NCI-H1048 (cell line): Measurements from ENCODE around the gene GALNS.
"Not testable (repeated sequence)": the region's sequence is repeated elsewhere in the genome, so short reads cannot be mapped to it uniquely, and the experiment has no call there.

ENCODE experiments used
- DNase-seq: peaks from one replicate; lab custom pipeline; 2025; lab: John Stamatoyannopoulos, UW

Gene GALNS

DNA sequence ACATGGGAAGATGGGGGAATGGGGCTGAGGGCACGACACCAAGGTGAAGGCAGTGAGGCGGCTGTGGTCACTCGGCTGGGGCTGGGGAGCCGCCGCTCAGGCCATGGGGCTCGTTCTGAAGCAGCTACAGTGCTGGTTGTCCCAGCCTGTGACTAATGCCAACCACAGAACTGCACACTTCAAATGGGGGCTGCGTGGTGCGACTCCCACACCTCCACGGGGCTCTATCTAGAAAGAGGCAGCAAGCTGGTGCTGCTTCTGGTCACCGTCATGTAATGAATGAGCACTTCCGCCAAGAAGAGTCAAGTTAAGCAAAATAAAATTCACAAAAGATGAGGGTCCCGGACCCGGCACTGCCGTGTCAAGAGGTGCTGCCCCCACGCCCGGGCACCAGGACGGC lies 20.0 kb downstream of the GALNS start:
- no peak for DNase-seq

DNA sequence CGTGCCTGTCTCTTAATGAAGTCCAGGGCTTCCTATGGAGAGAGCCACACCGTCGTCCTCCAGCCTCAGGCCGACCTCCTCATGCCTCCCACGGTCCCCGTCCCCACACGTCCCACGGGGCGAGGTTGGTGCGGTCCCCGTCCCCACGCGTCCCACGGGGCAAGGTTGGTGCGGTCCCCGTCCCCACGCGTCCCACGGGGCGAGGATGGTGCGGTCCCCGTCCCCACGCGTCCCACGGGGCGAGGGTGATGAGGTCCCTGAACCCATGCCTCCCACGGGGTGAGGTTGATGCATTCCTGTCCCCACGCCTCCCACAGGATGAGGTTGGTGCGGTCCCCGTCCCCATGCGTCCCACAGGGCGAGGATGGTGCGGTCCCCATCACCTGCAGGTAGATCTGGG lies 20.9 kb downstream of the GALNS start:
- no peak for DNase-seq

DNA sequence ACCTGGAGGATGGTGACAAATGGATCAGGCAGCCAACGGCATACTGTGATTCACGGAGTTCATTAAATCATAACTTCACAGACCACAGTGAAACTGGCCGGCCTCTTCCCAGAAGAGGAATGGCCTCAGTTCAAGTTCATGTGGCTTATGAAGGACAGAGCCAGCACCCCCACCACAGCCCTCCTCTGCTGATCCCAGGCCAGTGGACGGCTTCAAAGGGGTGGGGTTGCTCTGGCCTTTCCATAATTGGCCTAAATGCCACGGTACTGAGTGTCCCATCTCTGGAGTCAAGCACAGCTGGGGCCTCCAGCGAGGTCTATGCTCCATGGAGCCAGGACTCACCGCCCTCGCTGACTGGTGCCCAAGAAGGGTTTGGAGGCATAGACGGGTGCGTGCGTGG lies 21.4 kb downstream of the GALNS start:
- DNase-seq, result no peak

DNA sequence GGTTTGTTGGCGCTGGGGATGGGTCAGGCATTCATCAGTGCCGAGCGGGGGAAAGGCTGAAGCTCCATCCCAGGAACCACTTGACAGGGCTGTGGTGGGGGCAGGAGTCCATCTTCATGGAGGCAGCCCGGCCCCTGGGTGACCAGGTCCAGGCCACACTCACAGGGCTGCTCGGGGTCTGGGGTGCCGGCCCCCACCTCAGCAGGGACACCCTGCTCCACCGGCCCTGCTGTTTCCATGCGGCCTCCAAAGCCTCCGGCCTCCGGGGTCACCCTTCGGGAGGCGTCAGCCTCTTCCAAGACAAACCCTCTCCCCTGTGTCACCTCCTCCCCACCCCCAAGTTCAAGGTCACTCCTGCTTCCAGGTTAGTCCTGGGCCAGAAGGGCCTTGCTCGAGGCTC lies 22.1 kb downstream of the GALNS start:
- DNase-seq, result no peak

DNA sequence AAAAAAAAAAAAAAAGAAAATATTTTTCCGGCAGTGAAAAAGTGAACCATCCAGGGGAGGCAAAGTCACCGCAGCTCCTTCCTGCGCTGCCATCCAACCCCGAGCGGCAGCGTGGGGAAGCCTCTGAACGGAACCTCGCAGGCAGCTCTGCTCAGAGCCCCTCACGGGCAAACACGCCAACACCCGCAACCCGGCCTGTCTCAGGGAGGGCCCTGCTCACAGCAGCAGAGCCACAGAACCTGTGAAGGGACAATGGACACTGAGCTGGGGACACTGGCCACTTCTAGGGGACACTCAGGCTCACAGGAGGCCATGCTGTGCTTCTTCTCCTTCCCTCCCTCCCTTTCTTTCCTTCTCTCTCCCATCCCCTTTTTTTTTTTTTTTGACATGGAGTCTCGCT lies 23.7 kb downstream of the GALNS start:
- no peak for DNase-seq

DNA sequence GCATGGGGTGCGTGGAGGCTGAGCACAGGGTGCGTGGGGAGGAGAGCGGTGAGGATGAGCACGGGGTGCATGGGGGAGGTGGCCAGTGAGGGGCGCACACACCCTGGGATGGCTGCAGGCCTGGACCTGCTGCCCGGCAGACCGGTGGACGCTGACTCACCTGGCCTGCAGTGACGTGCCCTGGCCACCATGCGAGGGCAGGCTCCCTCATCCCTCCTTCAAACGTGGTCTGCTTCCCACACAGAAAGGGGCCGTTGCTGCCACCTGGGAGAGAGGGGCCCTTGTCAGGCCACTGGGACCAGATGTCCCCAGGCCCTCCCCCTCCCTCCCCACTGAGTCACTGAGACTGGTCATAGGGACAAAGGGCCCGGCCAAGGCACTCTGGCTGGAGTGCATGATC lies 24.9 kb downstream of the GALNS start:
- DNase-seq, result no peak

DNA sequence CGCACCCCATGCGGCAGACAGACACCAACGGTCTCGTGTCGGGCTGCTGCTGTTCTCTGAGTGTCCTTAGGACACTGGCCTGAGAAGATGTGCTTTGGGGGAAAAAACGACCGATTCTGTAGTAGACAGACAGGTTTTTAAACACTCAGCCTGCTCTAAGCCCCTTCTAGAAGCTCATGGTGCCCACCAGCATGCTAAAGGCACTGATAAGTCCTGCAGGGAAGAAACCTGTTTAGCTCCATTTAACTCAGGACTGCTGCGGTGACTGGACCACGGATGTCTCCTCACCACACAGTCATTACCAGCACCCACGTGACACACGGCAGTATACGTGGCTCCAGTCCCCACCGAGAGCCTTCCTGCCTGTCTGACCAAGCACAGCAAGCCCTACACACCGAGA lies 26.0 kb downstream of the GALNS start:
- DNase-seq, result no peak

DNA sequence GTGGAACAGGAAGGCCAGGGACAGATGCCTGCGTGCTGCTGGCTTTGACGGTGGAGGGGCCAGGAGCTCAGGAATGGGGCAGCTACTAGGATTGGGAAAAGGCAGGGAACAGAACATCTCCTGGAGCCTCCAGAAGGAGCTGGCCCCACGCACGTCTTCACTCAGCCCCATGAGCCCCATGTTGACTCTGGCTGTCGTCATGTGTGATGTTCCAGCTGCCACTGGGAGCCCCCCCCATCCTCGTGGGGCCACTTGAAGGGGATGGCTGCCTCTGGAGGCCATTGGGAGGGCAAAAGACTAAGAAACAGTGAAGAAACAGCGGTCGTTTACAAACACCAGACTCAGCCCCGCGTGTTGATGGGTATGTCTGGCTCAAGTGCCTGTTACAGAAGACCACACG lies 26.5 kb downstream of the GALNS start:
- DNase-seq, result no peak

DNA sequence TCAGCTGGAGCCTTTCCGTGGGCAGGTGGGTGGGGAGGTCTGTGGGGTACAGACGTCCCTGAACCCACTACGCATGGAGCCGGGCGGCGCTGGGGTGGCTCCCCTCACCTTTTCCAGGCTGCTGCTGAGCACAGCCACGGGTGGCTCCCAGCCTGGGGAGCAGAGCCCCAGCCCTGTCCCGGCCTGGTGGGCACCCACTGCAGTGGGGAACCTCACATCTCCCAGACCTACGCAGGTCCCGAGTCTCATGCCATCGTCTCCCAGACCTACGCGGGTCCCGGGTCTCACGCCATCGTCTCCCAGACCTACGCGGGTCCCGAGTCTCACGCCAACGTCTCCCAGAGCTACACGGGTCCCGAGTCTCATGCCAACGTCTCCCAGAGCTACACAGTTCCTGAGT lies 28.0 kb downstream of the GALNS start:
- no peak for DNase-seq

DNA sequence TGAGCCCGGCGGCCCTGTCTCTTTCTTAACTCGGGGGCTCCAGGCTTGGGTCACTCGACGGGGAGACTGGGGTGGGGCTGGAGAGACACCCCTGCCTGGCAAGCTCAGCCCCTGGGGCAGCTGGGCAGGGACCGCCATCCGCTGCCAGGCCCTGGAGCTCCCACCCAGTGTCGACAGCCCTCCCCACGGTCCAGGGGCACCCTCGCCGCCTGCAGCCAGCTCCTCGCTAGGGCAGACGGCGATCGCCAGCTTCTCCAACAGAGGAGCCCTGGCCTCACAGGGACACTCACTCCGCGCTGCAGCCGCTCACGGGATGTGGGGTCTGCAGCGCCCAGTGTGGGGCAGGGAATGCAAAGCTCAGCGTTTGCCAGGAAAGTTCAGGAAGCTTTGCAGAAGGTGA lies 29.0 kb downstream of the GALNS start:
- DNase-seq, result no peak

DNA sequence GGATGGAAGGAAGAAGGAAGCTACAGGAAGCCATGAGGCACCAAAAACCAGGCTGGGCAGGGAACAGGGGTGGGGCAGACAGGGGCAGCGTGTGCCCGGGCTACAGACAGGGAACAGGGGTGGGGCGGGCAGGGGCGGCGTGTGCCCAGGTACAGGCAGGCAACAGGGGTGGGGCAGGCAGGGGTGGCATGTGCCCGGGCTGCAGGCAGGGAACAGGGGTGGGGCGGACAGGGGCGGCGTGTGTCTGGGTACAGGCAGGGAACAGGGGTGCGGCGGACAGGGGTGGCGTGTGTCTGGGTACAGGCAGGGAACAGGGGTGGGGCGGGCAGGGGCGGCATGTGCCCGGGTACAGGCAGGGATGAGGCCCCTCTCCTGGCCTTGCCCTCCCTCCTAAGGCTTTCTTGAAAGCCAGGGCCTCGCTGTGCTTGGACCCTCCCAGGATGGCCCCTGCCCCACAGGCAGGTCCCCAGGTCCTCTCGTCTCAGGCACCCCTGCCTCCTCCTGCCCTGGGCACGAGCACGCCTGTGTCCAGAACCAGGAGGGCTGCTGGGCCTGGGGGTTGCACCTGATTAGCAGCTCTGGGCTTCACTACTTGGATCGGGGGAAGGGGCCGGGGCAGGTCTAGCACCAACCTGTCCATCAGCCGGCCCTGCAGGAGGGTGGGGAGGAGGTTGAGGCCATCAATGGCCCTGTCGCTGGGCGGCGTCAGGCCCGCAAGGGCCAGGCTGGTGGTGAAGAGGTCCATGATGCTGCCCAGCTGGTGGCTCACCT lies 30.5 kb downstream of the GALNS start:
- no peak for DNase-seq

DNA sequence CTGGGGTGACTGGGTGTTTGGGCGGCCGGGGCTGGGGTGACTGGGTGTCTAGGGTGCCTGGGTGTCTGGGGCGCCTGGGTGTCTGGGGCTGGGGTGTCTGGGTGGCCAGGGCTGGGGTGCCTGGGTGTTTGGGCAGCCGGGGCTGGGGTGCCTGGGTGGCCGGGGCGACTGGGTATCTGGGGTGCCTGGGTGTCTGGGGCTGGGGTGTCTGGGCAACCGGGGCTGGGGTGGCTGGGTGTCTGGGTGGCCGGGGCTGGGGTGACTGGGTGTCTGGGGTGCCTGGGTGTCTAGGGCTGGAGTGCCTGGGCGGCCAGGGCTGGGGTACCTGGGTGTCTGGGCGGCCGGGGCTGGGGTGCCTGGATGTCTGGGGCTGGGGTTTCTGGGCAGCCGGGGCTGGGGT lies 31.6 kb downstream of the GALNS start:
- DNase-seq, result no peak

DNA sequence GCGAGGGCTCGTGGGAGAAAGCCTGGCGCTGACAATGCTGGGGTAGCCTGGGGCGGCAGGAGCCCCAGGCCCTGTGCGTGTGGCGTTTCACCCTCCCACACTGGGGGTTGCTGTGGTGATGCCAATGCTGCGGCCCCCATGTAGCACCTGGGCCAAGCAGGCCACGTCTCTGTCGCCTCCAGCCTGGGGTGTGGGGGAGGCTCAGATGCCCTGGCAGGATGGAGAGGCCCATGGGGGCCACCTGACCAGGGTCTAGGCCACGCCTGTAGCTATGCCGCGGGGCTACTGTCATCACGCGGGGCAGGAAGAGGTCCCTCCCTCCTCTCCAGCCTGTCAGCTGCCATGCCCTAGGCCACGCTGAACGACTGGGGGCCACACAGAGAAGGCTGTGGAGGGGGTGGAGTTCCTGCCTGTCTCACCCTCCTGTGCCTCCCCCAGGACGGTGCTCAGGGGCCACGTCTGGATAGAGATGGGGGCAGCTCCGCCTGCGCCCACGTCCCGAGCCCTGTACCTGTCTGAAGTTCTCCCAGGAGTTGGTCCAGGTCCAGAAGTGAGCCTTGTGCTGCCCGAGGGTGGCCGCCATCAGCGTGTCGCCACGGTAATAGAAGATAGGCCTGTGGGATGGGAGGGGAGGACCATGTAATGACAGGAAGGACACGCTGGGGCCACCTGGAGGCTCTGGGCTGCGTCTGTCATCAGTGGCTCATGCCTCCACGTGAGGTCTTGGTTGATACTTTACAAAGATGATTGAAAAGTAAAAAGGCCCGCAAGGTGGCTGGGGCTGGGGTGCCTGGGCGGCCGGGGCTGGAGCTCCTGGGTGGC lies 32.3 kb downstream of the GALNS start:
- DNase-seq, result no peak

DNA sequence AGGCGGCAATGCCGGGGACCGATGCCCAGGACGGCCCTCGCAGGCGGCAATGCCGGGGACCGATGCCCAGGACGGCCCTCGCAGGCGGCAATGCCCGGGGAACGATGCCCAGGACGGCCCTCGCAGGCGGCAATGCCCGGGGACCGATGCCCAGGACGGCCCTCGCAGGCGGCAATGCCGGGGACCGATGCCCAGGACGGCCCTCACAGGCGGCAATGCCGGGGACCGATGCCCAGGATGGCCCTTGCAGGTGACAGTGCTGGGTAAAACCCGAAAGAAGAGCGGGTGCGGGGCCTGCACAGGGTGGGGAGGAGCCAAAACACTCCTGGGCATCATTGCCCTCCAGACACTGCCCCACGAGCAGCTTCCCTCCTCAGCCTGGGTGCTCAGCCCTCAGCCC lies 33.1 kb downstream of the GALNS start:
- not testable (repeated sequence) for DNase-seq

DNA sequence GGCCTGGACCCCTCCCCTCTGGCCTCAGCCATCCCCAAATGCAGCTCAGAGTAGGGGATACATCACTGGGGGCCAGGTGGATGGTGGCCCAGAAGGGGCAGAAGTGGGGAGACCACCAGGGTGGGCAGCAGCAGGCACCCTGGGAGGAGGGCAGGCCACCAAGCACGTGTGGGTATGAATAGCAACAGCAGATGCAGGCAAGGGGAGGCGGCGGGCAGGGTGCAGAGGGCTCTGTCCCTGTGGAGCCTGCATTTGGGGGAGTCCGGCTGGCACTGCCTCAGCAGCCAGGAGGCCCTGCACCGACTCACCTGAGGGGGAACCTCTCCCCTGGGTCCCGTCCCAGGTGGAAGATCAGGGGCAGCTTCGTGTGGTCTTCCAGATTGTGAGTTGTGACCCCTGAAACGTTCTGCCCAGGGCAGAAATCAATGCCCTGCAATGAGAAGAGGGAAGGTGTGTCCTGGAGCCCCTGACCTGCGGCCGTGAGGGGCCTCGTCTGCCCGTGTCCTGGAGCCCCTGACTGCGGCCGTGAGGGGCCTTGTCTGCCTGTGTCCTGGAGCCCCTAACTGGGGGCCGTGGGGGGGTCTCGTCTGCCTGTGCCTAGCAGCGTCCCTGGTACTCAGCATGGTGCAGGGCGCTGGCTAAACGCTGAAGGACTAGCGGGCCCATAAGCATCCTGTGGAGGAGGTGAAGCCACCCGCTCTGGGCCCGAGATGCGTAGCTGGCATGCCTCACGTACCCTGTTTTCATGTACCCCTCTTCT lies 34.3 kb downstream of the GALNS start:
- no peak for DNase-seq

DNA sequence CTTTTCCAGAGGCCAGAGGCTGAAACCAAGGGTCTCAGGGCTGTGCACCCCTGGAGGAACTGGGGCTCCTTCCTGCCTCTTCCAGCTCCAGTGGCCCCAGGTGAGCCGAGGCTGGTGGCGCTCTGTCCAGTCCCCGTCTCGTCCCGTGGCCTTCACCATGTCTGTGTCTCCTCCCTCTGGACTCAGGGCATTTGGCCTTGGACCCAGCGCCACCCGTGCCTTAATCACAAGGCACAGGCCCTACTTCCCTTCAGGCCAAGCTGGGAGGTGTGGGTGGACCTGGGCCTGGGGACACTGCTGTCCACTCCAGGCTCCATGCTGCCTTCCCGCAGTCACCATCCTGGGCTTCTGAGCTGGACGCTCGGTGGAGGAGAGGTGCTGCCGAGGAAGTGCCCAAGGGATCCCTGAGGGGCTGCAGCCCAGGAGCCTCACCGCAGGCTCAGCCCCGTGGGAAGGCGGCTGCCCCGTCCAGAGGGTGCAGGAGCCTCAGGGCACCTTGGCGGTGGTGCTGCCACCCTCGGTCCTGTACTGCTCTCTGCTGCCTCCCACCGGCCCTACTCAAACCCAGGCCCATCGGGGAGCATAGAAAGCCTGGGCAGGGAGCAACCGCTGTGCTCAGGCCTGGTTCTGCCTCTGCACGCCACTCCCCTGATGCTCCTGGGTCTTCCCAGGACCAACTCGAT lies 35.4 kb downstream of the GALNS start:
- no peak for DNase-seq

DNA sequence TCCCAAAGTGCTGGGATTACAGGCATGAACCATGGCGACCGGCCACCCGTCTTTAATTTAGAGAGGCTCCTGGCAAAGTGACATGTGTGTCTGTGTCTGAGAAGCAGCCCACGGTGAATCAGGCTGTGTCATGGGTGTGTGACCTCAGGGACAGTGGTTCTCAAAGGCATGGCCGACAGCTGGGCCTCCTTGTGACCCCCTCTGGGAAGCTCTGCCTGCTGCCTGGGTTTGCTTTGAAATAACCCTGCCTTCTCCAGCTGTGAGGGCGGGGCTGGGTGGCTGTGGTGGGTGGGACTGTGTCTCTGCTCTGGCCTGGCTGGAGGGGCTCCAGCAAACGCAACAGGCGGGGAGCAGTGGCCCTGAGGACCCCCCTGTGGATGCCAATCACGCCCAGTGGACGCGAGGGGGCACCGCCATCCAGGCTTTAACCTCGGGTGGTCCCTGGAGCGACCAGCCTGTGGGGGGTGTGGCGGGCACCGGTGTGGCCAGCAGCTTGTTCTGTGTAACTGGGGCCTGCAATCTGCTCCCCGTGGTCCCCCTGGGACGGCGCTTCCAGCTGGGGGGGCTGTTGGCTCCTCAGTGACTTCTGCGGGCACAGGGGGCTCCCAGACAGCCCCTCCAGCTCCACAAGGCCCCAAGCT lies 36.2 kb downstream of the GALNS start:
- no peak for DNase-seq

DNA sequence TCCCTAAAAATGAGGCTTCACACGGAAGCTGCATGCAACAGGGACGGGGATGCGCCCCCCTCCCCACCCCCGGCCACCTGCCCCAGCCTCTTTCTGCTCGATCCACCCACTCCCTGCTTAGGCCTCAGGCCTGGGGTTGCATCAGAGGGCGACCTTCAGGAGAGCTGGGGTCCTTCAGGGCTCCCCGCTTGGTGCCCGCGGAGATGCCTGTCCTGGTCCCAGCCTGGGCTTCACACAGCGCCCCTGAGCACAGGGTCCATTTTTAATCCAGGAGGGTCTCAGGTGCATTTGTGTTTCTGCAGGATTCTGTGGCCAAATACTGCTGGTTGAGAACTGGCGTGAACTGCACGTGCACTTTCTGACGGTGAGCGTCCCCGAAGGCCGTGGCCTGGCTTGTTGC lies 37.6 kb downstream of the GALNS start:
- no peak for DNase-seq

DNA sequence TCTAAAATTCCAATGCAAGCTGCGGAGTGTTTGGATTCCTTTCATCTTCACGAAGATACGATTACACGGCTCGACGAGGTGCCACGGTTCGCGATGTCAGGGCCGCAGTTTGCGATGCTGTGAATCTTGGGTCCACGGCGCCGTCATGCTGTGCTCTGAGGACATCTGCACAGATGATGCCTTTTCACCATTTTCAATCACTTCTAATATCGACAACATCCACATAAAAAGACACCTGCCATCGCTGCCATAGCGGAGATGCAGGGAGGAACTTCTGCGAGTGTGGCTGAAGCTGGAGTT lies 38.2 kb downstream of the GALNS start:
- DNase-seq, result no peak

DNA sequence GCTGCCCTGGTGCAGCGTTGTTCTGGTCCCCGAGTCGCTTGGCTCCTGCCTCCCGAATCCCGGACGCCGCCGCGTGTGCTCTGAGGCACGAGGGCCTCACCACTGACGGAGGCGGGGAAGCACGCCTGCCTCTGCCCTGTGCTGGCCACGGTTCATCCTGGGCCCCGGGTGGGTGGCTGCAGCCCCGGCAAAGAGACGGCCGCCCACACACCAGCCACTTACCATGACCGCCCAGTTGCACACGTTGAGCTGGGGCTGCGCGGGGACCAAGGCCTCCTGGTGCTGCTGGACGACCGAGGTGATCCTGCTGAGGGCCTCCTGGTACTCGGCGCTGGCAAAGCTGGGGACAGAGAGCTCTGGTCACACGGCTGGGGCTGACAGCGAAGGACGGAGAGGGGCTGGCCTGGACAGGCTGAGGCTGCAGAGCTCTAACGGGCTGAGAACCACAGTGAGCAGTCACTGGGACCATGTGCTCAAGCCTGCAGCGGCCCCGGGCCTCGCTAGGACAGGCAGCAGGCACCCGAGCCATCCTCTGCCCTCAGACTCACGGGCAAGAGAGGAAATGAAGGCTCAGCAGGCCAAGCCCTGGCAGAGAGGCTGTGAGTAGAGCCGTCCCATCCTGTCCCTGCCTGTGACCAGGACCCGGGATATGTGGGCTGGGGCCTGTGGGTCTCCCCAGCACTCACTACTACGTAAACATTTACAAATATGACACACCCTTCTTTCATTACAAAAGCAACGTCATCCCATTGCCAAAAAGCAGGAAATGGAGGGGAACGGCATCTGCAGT lies 38.8 kb downstream of the GALNS start:
- no peak for DNase-seq
